SK-MEL-5 (cell line): ENCODE measurements around the gene XPNPEP3. TPM values are rescaled to one million over a fixed set of nuclear protein-coding genes. Genes with fewer than 3 reads are reported as not detected.

Experiments used
- DNase-seq: peaks from one replicate; pipeline ENCODE4 v3.0.0-alpha.2; 2016; ENCODE audit warnings: low read depth, low spot score
- in situ Hi-C: cut with HindIII; loops from 2 replicates; pipeline ENCODE4 v1.10.0; 2016; ENCODE audit warnings: low sequenced_read_pairs, high pct_unique_total_duplicates, low pct_unique_long_range_greater_than_20kb
- small RNA-seq, 2 experiments: library from RNA; depleted of rRNA; stranded (forward); fragments of <200 nt; gene quantifications; one replicate each; pipeline ENCODE3, GENCODE V24; 2014
- total RNA-seq: library from RNA; depleted of rRNA; stranded (reverse); fragments of >200 nt; shearing (Covaris generic); gene quantifications from 2 replicates; pipeline ENCODE4 v1.2.3, GENCODE V29; 2014; rRNA removed

The XPNPEP3 gene
- total RNA-seq, 1 experiment from 2014 or later, result 11.3 TPM

DNA sequence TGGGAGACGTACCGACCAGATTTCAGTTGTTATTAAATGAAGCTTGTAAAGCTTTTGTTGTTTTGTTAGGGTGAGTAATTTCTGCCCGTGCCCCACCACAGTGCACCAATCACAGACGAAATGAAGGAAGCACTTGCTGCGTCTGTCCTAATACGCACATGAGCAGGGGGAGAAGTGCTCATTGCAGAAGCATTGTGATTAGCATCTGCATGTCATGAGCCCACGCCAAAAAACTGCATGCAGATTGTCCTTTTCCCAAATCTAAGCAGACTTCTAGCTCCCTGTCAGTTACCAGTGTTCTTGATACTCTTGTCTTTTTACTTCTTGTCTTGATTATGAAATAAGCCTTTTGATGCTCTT, 109.8 kb downstream of the XPNPEP3 start:
- in situ Hi-C loops, result no loop called here

DNA sequence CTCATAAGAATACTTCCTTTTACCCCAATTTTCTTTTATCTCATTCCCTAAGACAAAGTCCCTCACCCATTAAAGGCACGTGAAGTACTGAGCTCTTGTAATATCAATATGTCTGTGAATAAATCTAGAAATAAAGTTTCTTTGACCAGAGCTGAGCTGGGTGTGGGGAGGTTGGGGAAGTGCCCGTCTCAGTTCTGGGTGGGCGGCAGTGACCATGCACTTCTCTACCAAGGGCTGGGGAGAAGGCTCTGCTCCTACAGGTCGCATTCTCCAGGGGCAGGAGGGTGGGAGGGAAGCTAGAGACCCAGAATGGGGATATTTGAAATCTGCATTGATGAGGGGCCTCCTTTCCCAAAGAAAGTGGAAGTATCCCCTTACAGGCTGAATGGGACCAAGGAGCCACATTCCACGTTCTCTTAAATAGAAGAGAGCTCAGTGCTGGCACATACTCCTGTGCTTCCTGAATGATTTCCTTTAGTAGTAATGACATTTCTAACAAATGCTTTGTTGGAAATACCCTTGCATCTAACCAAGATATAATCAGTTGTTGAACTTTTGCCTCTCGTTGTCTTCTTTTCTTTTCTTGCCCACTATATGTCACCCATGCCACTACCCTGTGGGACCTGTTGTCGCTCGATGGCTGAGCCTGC, 110.3 kb downstream of the XPNPEP3 start:
- in situ Hi-C loops, result no loop called here
- DNase-seq, result no peak

More for the DNA sequence above, 109.8 kb downstream of the XPNPEP3 start:
- no peak for DNase-seq

DNA sequence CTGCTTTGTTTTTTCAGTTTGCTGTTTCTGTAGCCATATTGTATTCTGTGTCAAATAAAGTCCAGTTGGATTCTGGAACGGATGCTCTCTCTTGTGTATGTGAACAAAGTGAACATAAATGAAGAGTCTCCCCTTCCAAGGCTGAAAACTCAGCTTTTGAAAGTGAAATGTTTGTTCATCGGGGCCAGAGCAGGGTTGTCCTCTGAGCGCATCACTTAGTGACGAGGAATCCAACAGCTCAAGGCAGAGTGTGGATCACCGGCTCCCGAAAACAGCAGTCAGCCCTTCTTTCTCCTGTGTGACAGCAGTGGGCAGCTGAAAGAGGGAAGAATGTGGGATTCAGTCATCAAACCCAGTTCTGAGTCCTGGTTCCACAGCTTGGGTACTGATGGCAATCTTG, 115.6 kb downstream of the XPNPEP3 start:
- no peak for DNase-seq
- in situ Hi-C loops, result no loop called here

- DNase-seq, result no peak
- in situ Hi-C loops, result no loop called here
Measured at GRCh38 chr22:40973144-40973543, 116.2 kb downstream of the XPNPEP3 start.

DNA sequence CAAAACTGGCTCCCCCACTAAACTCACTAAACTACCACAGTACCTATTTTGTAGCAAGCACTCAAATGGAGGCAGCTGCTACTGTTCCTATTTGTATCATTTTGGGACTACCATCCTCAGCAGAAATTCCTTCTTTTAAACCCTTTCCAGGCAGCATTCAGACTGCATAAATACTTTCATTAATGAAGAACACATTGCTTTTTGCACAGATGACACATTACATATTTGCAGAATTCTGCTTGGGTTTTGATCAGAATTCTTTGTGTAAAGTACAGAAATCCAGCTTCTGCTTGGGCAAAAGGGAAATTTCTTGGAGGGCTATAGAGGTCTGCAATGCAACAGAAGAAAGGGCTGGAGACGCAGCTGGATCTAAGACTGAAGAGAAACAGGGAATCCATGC, 118.4 kb downstream of the XPNPEP3 start:
- in situ Hi-C loops, result no loop called here
- no peak for DNase-seq

- DNase-seq, result no peak
- in situ Hi-C loops, result no loop called here
Measured at GRCh38 chr22:40976866-40977700, 120.1 kb downstream of the XPNPEP3 start.

- in situ Hi-C loops, result no loop called here
- DNase-seq, result no peak
Measured at GRCh38 chr22:40979198-40979597, 122.2 kb downstream of the XPNPEP3 start.

DNA sequence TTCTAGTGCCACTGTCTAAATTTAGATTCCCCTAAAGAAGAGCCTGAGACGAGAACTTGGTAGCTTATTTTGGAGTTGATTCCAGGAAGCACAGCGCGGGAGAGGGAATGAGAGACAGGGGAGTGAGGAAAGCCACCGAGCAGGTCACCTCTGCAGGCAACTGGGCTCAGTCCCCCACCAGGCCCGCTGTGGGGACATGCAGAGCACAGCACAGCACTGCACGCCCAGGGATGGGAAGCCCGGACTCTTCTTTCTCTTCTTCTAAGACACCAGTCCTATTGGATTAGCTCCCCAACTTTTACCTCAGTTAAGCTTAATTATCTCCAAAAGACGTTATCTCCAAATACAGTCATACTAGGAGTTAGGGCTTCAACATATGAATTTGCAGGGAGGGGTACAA, 122.9 kb downstream of the XPNPEP3 start:
- in situ Hi-C loops, result no loop called here
- no peak for DNase-seq

Small RNA genes lying within 50 kb of the gene (small RNA-seq; reads per million reads assigned to genes)
- gene MIR4766 (0 to 0.05 reads per million in 2 experiments), gene RF00017 (0 reads per million in 2 experiments), gene RNU6-379P (0 reads per million in 2 experiments)

Other genes with a start within 250 kb of the XPNPEP3 start
- 10.5 and 16.4 TPM in 2 replicates for gene MRTFA, start 220.4 kb upstream of the XPNPEP3 start, total RNA-seq
- not detected in 2 replicates for gene MCHR1, start 177.7 kb upstream of the XPNPEP3 start, total RNA-seq
- 39.0 and 45.4 TPM in 2 replicates for gene SLC25A17, start 37.8 kb upstream of the XPNPEP3 start, total RNA-seq
- 385 and 493 TPM in 2 replicates for gene ST13, start 509 bp upstream of the XPNPEP3 start, total RNA-seq
- not detected in 2 replicates for gene DNAJB7, start 5.0 kb downstream of the XPNPEP3 start, total RNA-seq
- gene RBX1, start 94.2 kb downstream of the XPNPEP3 start, total RNA-seq, result 75.5 and 93.9 TPM in 2 replicates
- gene EP300, start 235.4 kb downstream of the XPNPEP3 start, total RNA-seq, result 29.0 and 33.4 TPM in 2 replicates